Neural progenitor cell (in vitro differentiated cells): Measurements from ENCODE around the gene SIRPB2.

Experiments
- CTCF ChIP-seq: fragments of 200-600 bp; sonication (generic); IDR thresholded peaks from 2 replicates; pipeline ENCODE4 v1.5.1; 2017; ENCODE audit warnings: antibody characterized with exemption, mild to moderate bottlenecking
- EZH2phosphoT487 ChIP-seq: fragments of 200-600 bp; sonication (generic); IDR thresholded peaks from 2 replicates; pipeline ENCODE4 v1.6.1; 2017; ENCODE audit warnings: antibody characterized with exemption

DNA sequence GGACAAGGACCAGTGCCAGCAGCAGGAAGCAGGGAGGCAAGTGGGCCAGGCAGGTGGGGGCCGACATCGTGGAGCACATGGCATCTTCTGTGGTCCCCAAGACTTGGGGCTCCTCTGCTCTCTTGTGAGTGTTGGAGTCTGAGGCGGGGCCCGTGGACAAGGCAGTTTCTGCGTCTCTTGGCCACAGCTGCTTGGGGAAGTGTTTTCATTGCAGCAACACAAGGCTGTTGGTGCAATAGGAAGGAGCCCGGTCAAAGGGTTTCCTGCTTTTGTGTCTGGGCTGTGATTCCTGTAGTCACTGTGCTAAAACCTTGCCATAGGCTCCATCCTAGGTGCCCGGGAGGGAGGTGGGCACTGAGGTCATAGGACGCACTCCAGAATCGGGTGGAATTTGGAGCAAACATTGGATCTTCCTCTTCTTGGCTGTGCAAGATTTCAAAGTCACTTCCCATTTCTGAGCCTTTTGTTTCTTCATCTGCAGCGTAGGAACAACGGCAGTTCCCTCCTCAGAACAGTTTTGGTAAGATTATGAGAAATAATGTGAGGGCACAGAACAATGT, at the start of gene SIRPB2:
- no peak for TF ChIP-seq CTCF
- TF ChIP-seq EZH2phosphoT487 = no peak
